Upper lobe of left lung (tissue), 4 donors: Measurements from ENCODE around the gene CFHR5.

Experiments
- EP300 ChIP-seq, 4 donors: sonication (generic); formaldehyde crosslinking; IDR thresholded peaks; one replicate each; pipeline ENCODE4 v1.5.1; 2017; ENCODE audit warnings: antibody characterized with exemption in 4 of 4, control low read depth in 2 of 4
- POLR2A ChIP-seq, 4 donors: fragments of 450-650 bp; IDR thresholded peaks; one replicate each; pipeline ENCODE4 v1.5.1; 2016 to 2017; ENCODE audit warnings: antibody characterized with exemption in 4 of 4, mild to moderate bottlenecking in 2 of 4
- POLR2AphosphoS5 ChIP-seq, 2 donors: sonication (generic); formaldehyde crosslinking; IDR thresholded peaks; one replicate each; pipeline ENCODE4 v1.5.1; 2017; ENCODE audit warnings: antibody characterized with exemption in 2 of 2
- TF ChIP-seq, protein P1 (sequence below), 6 experiments: fragments of 450-650 bp in 4 of 6; fragments of 200-600 bp in 2 of 6; sonication (generic) in 2 of 6; IDR thresholded peaks; one replicate each; pipeline ENCODE4 v1.5.1; 2016 to 2019; ENCODE audit warnings: antibody characterized with exemption in 6 of 6

DNA sequence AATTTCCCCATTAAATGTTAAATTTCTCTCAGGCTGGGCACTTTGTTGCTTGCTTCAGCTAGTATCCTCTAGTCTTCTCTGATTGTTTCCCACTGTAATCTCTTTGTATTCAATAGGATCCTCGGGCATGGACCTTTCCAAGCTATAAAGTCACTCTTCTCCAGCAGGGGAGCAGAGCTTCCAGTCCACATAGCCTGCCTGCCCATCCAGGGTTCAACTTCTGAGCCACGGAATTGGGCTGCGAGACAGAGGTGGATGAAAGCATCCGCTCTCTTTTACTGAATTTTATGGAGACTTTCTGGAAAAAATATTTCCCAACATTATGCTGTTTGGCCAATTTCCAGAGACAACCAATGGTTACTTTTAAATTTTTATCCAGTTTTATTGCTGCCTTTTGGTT is 1.1 kb upstream of the CFHR5 start:
- TF ChIP-seq POLR2A (IDR thresholded peaks at IDR 0.05): no peak
- TF ChIP-seq, protein P1, sequence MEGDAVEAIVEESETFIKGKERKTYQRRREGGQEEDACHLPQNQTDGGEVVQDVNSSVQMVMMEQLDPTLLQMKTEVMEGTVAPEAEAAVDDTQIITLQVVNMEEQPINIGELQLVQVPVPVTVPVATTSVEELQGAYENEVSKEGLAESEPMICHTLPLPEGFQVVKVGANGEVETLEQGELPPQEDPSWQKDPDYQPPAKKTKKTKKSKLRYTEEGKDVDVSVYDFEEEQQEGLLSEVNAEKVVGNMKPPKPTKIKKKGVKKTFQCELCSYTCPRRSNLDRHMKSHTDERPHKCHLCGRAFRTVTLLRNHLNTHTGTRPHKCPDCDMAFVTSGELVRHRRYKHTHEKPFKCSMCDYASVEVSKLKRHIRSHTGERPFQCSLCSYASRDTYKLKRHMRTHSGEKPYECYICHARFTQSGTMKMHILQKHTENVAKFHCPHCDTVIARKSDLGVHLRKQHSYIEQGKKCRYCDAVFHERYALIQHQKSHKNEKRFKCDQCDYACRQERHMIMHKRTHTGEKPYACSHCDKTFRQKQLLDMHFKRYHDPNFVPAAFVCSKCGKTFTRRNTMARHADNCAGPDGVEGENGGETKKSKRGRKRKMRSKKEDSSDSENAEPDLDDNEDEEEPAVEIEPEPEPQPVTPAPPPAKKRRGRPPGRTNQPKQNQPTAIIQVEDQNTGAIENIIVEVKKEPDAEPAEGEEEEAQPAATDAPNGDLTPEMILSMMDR (IDR thresholded peaks at IDR 0.05): no peak
- no peak for TF ChIP-seq POLR2AphosphoS5 (IDR thresholded peaks at IDR 0.05)
- no peak for TF ChIP-seq EP300 (IDR thresholded peaks at IDR 0.05)
